GM21423 (cell line): ENCODE results near the gene SLC23A1.
"Not testable (repeated sequence)": the region's sequence is repeated elsewhere in the genome, so short reads cannot be mapped to it uniquely, and the experiment has no call there.

Experiments
- ATAC-seq: cut with Tn5 transposase; IDR thresholded peaks from one replicate; pipeline ENCODE4 v1.9.1; 2021; ENCODE audit warnings: mild to moderate bottlenecking, moderate library complexity; ENCODE audit not compliant: unreplicated experiment

The SLC23A1 gene

GRCh38 chr5:139390639-139391569 is 7.8 kb upstream of the SLC23A1 start:
- ATAC-seq = no peak

GRCh38 chr5:139389701-139390638 is 6.9 kb upstream of the SLC23A1 start, which contains the start of gene MZB1:
Gene MZB1 (minus strand): TSS chr5:139389913. CDS start chr5:139389856, 57 bp downstream.
- peak; percentile 37 for ATAC-seq

- no peak for ATAC-seq
Observed at GRCh38 chr5:139388198-139388821, 5.2 kb upstream of the SLC23A1 start.

- no peak for ATAC-seq
Observed at GRCh38 chr5:139387611-139388197, 4.6 kb upstream of the SLC23A1 start.

GRCh38 chr5:139386956-139387355 is 3.9 kb upstream of the SLC23A1 start:
- ATAC-seq = not testable (repeated sequence)

GRCh38 chr5:139386050-139386438 is 2.9 kb upstream of the SLC23A1 start:
- no peak for ATAC-seq

GRCh38 chr5:139385061-139386049 is 2.3 kb upstream of the SLC23A1 start:
- ATAC-seq = no peak

- no peak for ATAC-seq
Observed at GRCh38 chr5:139384591-139385051, 1.5 kb upstream of the SLC23A1 start.

GRCh38 chr5:139383993-139384590 is 995 bp upstream of the SLC23A1 start:
- ATAC-seq = no peak

- no peak for ATAC-seq
Observed at GRCh38 chr5:139382807-139383206, 290 bp downstream of the SLC23A1 start.

GRCh38 chr5:139381837-139382761 is 998 bp downstream of the SLC23A1 start:
- no peak for ATAC-seq

- ATAC-seq = no peak
Observed at GRCh38 chr5:139379626-139380449, 3.3 kb downstream of the SLC23A1 start.

- no peak for ATAC-seq
Observed at GRCh38 chr5:139378941-139379361, 4.1 kb downstream of the SLC23A1 start.

GRCh38 chr5:139378101-139378825 is 4.8 kb downstream of the SLC23A1 start:
- no peak for ATAC-seq

GRCh38 chr5:139377226-139377625 is 5.9 kb downstream of the SLC23A1 start:
- no peak for ATAC-seq

GRCh38 chr5:139376364-139376763 is 6.7 kb downstream of the SLC23A1 start:
- no peak for ATAC-seq
